ENCODE results near the gene MAPK10. TPM values are rescaled to one million over a fixed set of nuclear protein-coding genes. Genes with fewer than 3 reads are reported as not detected.

MAPK10 gene
- total and polyA plus RNA-seq, 2 donors (not counting 3 experiments of a cell fraction or from before 2014, with no cell fraction given): 0.17 TPM; not detected in 1

DNA sequence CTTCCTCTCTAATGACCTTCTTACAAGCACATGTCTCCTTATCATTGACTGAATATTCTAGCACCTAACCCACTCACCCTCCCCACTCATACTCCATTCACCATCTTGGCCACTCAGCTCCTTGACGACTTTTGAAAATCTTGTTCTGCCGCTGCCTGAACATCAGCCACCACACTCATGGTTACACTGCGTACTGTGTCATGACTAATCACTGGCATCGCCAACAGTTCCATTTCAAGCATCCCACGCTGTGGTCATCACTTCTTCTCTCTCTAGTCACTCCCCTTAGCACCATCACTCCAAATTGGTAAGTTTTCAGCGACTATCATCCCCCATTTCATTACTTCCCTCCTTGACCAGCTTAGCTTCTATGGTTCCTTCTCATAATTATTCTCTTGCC lies 352.8 kb downstream of the MAPK10 start:
- POLR2A ChIA-PET: no interaction called here
- H3K9me3 ChIP-seq (replicated peaks; ENCODE audit: control insufficient read depth, insufficient read depth, low read length): no peaks in the 10 kb centered on the region
- no peak overlapping the region for H3K27ac ChIP-seq (ENCODE audit: insufficient read depth, low read depth, low read length)
- H3K36me3 ChIP-seq (ENCODE audit: control insufficient read depth in 2 of 2, extremely low read depth in 1 of 2, insufficient read depth in 2 of 2, low read length in 2 of 2): peaks cover 0 to 6% of the 10 kb centered on the region in 2 experiments
- BruUV-seq (replicated peaks): no TSS peak
- no peak overlapping the region for H2AFZ ChIP-seq (ENCODE audit: low read depth, low read length)
- H3K4me2 ChIP-seq (ENCODE audit: insufficient read depth, low read length): no peak overlapping the region
- TF ChIP-seq GATA2 (IDR thresholded peaks at IDR 0.05; ENCODE audit: insufficient read depth, insufficient read length, low read depth, low read length) (no peak), POLR2A (IDR thresholded peaks at IDR 0.05; ENCODE audit: low read depth, low read length) (no peak), MYC (IDR thresholded peaks at IDR 0.05; ENCODE audit: low read depth, low read length) (no peak), FOS (IDR thresholded peaks at IDR 0.05; ENCODE audit: borderline replicate concordance, insufficient read depth, low read length) (no peak), POLR2AphosphoS5 (IDR thresholded peaks at IDR 0.05; ENCODE audit: insufficient read depth, low read depth, low read length) (no peak), EZH2 (IDR thresholded peaks at IDR 0.05; ENCODE audit: borderline replicate concordance, low read depth, low read length, severe bottlenecking) (no peak), JUN (IDR thresholded peaks at IDR 0.05; ENCODE audit: borderline replicate concordance, insufficient read depth, insufficient read length, low read depth) (no peak)
- TF ChIP-seq, protein P1, sequence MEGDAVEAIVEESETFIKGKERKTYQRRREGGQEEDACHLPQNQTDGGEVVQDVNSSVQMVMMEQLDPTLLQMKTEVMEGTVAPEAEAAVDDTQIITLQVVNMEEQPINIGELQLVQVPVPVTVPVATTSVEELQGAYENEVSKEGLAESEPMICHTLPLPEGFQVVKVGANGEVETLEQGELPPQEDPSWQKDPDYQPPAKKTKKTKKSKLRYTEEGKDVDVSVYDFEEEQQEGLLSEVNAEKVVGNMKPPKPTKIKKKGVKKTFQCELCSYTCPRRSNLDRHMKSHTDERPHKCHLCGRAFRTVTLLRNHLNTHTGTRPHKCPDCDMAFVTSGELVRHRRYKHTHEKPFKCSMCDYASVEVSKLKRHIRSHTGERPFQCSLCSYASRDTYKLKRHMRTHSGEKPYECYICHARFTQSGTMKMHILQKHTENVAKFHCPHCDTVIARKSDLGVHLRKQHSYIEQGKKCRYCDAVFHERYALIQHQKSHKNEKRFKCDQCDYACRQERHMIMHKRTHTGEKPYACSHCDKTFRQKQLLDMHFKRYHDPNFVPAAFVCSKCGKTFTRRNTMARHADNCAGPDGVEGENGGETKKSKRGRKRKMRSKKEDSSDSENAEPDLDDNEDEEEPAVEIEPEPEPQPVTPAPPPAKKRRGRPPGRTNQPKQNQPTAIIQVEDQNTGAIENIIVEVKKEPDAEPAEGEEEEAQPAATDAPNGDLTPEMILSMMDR (IDR thresholded peaks at IDR 0.05; ENCODE audit: extremely low read depth in 1 of 2, insufficient read depth in 1 of 2, low read depth in 1 of 2, low read length in 2 of 2): no peak
- CTCF ChIA-PET: interaction anchor here (1.5 kb wide), 1 partner anchor 8 kb away, joined by 4 read pairs; no protein-coding TSS in a partner anchor
- no peak overlapping the region for H3K4me3 ChIP-seq (replicated peaks in 1 of 3; ENCODE audit: insufficient read depth in 1 of 3, low read depth in 1 of 3, low read length in 3 of 3)
- no peaks in the 10 kb centered on the region for H3K9me1 ChIP-seq (replicated peaks; ENCODE audit: control insufficient read depth, extremely low read depth, insufficient read depth, low read length)
- dilution Hi-C loops (cut with MboI; ENCODE audit: extremely low pct_ligation_motif_present, low sequenced_read_pairs) (no loop called here), intact Hi-C loops (cut with micrococcal nuclease) (no loop called here)
- H3K79me2 ChIP-seq (ENCODE audit: control insufficient read depth, insufficient read depth, low read length): peaks cover 2% of the 10 kb centered on the region
- DNase-seq (ENCODE audit: low read depth, low spot score) (no peak), FAIRE-seq (no peak)
- H3K27me3 ChIP-seq (ENCODE audit: control insufficient read depth in 2 of 2, insufficient read depth in 2 of 2, low read length in 2 of 2): no peaks in the 10 kb centered on the region
- H3K4me1 ChIP-seq (ENCODE audit: control insufficient read depth, extremely low read depth, insufficient read depth, low read length): no peaks in the 10 kb centered on the region
- no peak overlapping the region for H3K9ac ChIP-seq (replicated peaks; ENCODE audit: extremely low read depth, insufficient read depth, low read length)
- H4K20me1 ChIP-seq (replicated peaks; ENCODE audit: control insufficient read depth, extremely low read depth, insufficient read depth, low read length): no peaks in the 10 kb centered on the region

Data from endothelial cell of umbilical vein (primary cell).